Adipocyte (in vitro differentiated cells): Measurements from ENCODE around the gene PLCB2.

Experiments used
- DNase-seq: peaks from one replicate; pipeline ENCODE4 v3.0.0-alpha.2; 2015; ENCODE audit warnings: low read depth
- H3K27me3 ChIP-seq: replicated peaks from 2 replicates; pipeline ENCODE4 v1.7.0; 2013; ENCODE audit warnings: mild to moderate bottlenecking, low read length, moderate library complexity; ENCODE audit not compliant: control insufficient read depth, insufficient read depth
- H3K36me3 ChIP-seq: 2 replicates; pipeline ENCODE4 v1.7.0; 2013; ENCODE audit warnings: low read length, mild to moderate bottlenecking, moderate library complexity; ENCODE audit not compliant: control insufficient read depth, insufficient read depth, severe bottlenecking
- H3K4me1 ChIP-seq: 2 replicates; pipeline ENCODE4 v1.7.0; 2013; ENCODE audit warnings: mild to moderate bottlenecking, low read length, moderate library complexity; ENCODE audit not compliant: control insufficient read depth, insufficient read depth
- H3K4me3 ChIP-seq: 2 replicates; pipeline ENCODE4 v1.7.0; 2013; ENCODE audit warnings: mild to moderate bottlenecking, low read length, moderate library complexity
- H3K9ac ChIP-seq: 2 replicates; pipeline ENCODE4 v1.7.0; 2013; ENCODE audit warnings: mild to moderate bottlenecking, low read length, moderate library complexity
- H3K9me3 ChIP-seq: 2 replicates; pipeline ENCODE4 v1.7.0; 2013; ENCODE audit warnings: mild to moderate bottlenecking, low read length, moderate library complexity; ENCODE audit not compliant: control insufficient read depth

Gene PLCB2

DNA sequence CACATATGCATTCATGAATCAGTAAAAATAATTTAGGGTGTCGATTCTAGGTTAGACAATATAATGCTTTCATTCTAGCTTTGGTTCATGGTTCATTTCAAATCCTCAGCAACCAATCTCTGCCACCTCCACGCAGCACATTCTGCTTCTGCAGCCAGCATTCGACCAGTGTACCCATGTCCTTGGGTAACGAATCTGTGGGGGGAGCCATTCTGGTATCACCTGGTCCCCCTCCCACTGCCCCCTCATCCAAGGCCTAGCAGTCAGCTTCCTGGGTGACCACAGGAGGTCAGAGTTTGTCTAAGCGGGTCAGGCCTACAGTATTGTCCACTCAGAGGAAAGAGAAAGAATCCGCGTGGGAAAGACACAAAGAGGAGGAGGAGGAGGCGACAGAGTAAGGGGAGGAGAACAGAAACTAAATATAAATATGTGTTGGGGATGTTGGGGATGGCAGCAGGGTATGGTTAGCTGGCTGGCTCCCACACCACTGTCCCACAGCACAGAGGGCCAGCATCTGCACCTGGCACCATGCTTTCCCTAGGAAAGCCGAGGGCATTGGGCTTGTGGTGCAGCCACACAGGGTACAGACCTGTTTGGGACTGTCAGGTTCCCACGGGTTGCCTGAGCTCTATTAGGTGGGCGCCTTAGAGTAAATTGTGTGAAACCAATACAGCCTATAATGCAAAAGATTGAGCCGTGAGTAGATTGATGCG is 56.8 kb downstream of the PLCB2 start:
- Histone ChIP-seq H3K9me3 (no peaks in the 10 kb centered on the region), H3K4me1 (peaks cover 10% of the 10 kb centered on the region), H3K9ac (no peak overlapping the region), H3K4me3 (no peak overlapping the region), H3K27me3 (peaks cover 40% of the 10 kb centered on the region), H3K36me3 (no peaks in the 10 kb centered on the region)
- no peak for DNase-seq

DNA sequence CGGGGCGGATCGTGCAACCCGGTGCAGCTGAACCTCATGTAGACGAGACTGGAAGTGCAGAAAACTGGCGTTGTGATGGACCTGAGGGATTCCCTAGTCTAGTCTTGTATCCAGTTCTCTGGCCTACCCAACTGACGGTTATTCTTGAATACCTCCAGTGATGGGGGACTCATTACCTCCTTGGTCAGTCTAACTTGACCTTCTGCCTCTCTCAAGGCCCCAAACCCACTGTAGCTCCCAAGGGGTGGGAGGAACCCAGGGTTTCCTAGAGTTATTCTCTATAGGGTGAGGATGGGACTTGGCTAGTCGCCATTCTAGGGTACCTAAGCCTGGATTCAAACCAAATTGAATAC is 57.5 kb downstream of the PLCB2 start:
- H3K9me3 ChIP-seq: no peaks in the 10 kb centered on the region
- H3K27me3 ChIP-seq: peaks cover 36% of the 10 kb centered on the region
- H3K4me3 ChIP-seq: no peak overlapping the region
- H3K9ac ChIP-seq: no peak overlapping the region
- H3K36me3 ChIP-seq: no peaks in the 10 kb centered on the region
- no peak for DNase-seq
- peaks cover 10% of the 10 kb centered on the region for H3K4me1 ChIP-seq

- Histone ChIP-seq H3K36me3 (no peaks in the 10 kb centered on the region), H3K9me3 (no peaks in the 10 kb centered on the region), H3K4me1 (peaks cover 10% of the 10 kb centered on the region), H3K9ac (no peak overlapping the region), H3K27me3 (peaks cover 31% of the 10 kb centered on the region), H3K4me3 (no peak overlapping the region)
- peak; percentile 67 for DNase-seq
These were observed 58.0 kb downstream of the PLCB2 start for GRCh38 chr15:40249477-40250303.

- H3K36me3 ChIP-seq: no peaks in the 10 kb centered on the region
- H3K4me3 ChIP-seq: no peak overlapping the region
- H3K9ac ChIP-seq: no peak overlapping the region
- H3K4me1 ChIP-seq: peaks cover 8% of the 10 kb centered on the region
- no peaks in the 10 kb centered on the region for H3K9me3 ChIP-seq
- DNase-seq: no peak
- H3K27me3 ChIP-seq: peaks cover 20% of the 10 kb centered on the region
These were observed 59.5 kb downstream of the PLCB2 start for GRCh38 chr15:40248006-40248783.

DNA sequence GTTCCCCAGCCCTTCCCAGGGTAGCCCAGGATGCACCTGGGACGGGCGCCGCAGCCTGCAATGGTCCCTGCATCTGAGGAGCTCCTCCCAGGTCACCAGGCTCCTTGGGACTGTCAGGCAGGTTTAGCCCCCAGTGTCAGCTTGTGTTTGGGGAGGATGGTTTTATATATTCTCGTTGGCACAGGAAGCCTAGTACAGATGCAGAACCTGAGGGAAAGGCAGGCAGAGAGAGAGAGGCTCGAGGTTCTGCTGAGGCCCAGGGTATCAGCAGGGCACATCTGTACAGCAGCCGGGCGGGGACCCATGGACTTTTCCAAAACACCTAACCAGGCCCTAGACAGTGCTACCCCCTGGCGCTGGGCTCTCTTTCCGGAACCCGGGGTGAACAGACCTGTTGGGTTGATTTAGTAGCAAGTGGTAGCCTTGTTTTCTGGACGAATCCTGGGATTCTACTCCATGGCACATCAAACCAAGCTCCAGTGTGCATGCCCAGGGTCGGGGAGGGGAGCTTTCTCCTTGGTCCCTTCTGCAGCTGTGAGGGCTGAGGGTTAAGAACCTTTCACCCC is 60.2 kb downstream of the PLCB2 start:
- no peak overlapping the region for H3K4me3 ChIP-seq
- peaks cover 16% of the 10 kb centered on the region for H3K27me3 ChIP-seq
- H3K36me3 ChIP-seq: no peaks in the 10 kb centered on the region
- no peaks in the 10 kb centered on the region for H3K9me3 ChIP-seq
- H3K4me1 ChIP-seq: peaks cover 3% of the 10 kb centered on the region
- no peak for DNase-seq
- no peak overlapping the region for H3K9ac ChIP-seq

GRCh38 chr15:40246496-40247280 is 61.0 kb downstream of the PLCB2 start:
- no peak for DNase-seq
- no peak overlapping the region for H3K9ac ChIP-seq
- H3K4me1 ChIP-seq: peaks cover under 1% of the 10 kb centered on the region
- peaks cover 21% of the 10 kb centered on the region for H3K27me3 ChIP-seq
- H3K36me3 ChIP-seq: no peaks in the 10 kb centered on the region
- H3K9me3 ChIP-seq: no peaks in the 10 kb centered on the region
- no peak overlapping the region for H3K4me3 ChIP-seq

DNA sequence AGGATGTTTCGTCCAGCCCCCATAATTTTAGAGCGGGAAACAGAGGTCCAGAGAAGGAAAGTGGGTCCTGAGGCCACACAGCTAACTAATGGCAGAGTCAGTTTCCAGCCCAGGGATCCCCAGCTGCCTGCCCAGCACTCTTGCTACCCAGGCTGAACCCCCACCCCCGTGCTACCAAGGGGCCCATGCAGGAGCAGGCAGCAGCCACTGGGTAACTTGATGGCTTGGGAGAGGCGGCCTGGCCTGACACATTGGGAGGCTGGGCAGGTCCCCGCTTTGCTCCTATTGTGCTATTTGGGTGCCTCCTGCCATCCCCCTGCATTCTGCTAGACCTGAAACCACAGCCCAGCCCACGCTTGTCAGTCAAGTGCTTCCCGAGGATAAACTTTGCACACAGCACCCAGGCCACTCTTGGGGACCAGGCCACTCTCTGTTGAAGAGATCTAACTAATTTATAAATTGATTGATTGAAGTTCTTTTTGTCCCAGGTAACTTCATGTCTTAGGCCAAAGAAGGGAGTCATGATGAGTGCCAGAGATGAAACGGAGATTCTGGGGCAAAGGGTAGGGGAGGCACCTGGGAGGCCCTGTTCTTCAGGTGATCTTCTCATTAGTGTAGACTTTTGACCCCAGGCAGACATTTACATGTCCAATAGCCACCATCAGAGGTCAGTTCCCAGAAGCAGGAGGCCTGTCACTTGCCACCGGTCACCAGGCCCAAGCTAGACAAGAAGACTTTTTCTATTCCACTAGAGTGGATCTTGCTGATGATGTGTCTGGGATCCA is 61.9 kb downstream of the PLCB2 start:
- Histone ChIP-seq H3K36me3 (no peaks in the 10 kb centered on the region), H3K4me3 (no peak overlapping the region), H3K4me1 (no peaks in the 10 kb centered on the region), H3K27me3 (peaks cover 24% of the 10 kb centered on the region), H3K9me3 (no peaks in the 10 kb centered on the region), H3K9ac (no peak overlapping the region)
- DNase-seq: no peak

- H3K4me1 ChIP-seq: no peaks in the 10 kb centered on the region
- H3K9ac ChIP-seq: no peak overlapping the region
- H3K27me3 ChIP-seq: peaks cover 24% of the 10 kb centered on the region
- no peak for DNase-seq
- H3K36me3 ChIP-seq: no peaks in the 10 kb centered on the region
- H3K9me3 ChIP-seq: no peaks in the 10 kb centered on the region
- no peak overlapping the region for H3K4me3 ChIP-seq
These were observed 62.7 kb downstream of the PLCB2 start for GRCh38 chr15:40244961-40245523.

- Histone ChIP-seq H3K9me3 (no peaks in the 10 kb centered on the region), H3K4me1 (peaks cover 9% of the 10 kb centered on the region), H3K9ac (no peak overlapping the region), H3K36me3 (no peaks in the 10 kb centered on the region), H3K27me3 (peaks cover 34% of the 10 kb centered on the region), H3K4me3 (no peak overlapping the region)
- no peak for DNase-seq
These were observed 64.5 kb downstream of the PLCB2 start for GRCh38 chr15:40243126-40243810.
